Measurements from ENCODE around the gene FTH1.
"Not testable (repeated sequence)": the region's sequence is repeated elsewhere in the genome, so short reads cannot be mapped to it uniquely, and the experiment has no call there.

Gene FTH1

DNA sequence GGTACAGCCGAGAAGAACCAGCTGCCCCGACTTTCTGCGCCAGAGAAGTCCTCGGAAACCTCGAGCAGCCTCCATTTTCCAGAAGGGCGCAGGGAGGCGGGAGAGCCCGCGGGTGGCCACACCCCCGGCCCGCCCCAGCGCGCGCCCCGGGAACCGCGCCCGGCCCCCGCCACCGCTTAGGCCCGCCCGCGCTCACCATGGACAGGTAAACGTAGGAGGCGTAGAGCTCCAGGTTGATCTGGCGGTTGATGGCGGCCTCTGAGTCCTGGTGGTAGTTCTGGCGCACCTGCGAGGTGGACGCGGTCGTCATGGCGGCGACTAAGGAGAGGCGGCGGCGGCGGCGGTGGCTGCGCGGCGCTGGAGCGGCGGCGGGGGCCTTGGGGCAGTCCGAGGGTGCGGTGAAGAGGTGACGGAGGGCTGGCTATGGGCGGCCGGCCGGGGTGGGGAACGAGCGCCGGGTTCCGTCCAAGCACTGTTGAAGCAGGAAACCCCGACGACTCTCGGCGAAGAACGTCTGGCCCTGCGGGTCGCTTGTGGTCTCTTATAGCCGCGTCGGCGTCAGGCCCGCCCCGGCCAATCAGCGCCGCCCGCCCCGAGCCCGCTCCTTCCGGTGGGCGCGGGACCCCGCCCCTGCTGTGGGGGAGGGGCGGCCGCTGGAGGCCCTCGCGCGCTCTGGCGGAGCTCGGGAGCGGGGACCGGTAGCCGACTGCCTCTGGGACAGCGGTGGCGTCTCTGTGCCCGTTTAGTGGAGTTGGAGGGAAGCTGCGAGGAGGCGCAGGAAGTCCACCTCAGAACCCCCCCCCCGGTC lies at the start of gene FTH1:
FTH1 (minus strand) TSS at position 519 of the 808 bp plus-strand sequence; CDS start at position 310, 209 bp downstream.
- in situ Hi-C loops (cut with MboI; ENCODE audit: low sequenced_read_pairs) = loop anchor here (5.0 kb wide), 1 partner anchor 65 kb away; no protein-coding TSS in a partner anchor

- in situ Hi-C loops (cut with MboI; ENCODE audit: low sequenced_read_pairs) = no loop called here
Measured at GRCh38 chr11:62015615-62016014, 48.2 kb upstream of the FTH1 start.

- in situ Hi-C loops (cut with MboI; ENCODE audit: low sequenced_read_pairs) = no loop called here
Measured at GRCh38 chr11:62013537-62014476, 46.4 kb upstream of the FTH1 start.

GRCh38 chr11:62012832-62013461 lies 45.5 kb upstream of the FTH1 start:
- in situ Hi-C loops (cut with MboI; ENCODE audit: low sequenced_read_pairs) = no loop called here

DNA sequence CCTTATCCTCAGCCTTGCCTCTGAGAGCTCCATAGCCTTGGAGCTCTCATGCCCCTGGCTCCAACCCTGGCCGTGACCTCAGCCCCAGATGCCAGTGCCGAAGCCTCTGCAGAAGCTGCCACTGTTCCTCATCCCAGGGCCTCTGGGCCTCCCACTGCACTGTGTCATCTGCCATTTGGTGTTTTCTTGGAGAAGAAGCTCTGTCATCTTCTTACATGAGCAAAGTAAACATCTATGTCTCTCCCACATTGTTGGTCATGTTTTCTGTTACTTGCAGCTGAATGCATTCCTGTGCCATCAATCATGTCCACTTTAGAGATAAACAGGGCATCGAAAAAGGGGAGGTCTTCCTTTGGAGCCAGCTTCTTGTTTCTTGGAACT lies 45.0 kb upstream of the FTH1 start:
- in situ Hi-C loops (cut with MboI; ENCODE audit: low sequenced_read_pairs) = no loop called here

- in situ Hi-C loops (cut with MboI; ENCODE audit: low sequenced_read_pairs) = no loop called here
Measured at GRCh38 chr11:62011881-62012280, 44.4 kb upstream of the FTH1 start.

DNA sequence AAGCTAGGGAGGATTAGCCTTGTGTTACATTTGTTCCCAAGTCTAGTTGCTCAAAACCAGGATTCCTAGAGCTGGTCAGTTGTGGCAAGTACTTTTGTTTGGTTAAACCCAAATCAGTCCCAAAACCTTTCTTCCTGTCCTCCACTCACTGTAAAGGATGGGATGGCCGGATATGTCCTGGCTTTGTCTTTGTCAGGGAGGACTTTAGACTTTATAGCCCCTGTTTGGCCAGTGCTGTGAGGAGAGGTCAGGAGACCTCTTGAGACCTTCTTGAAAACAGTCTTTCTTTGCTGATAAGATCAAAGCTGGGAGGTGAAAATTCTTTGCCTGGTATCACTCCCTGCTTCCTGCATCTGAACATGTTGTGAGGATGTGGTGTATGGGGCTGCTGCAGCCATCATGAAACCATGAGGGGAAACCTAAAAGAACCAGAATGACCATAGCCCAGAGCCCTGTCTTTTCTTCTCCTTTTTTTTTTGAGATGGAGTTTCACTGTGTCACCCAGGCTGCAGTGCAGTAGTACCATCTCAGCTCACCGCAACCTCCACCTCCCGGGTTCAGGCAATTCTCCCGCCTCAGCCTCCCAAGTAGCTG lies 43.6 kb upstream of the FTH1 start:
- in situ Hi-C loops (cut with MboI; ENCODE audit: low sequenced_read_pairs) = no loop called here

- in situ Hi-C loops (cut with MboI; ENCODE audit: low sequenced_read_pairs) = no loop called here
Measured at GRCh38 chr11:62008193-62008592, 40.8 kb upstream of the FTH1 start.

- in situ Hi-C loops (cut with MboI; ENCODE audit: low sequenced_read_pairs) = no loop called here
Measured at GRCh38 chr11:62004473-62004872, 37.0 kb upstream of the FTH1 start.

DNA sequence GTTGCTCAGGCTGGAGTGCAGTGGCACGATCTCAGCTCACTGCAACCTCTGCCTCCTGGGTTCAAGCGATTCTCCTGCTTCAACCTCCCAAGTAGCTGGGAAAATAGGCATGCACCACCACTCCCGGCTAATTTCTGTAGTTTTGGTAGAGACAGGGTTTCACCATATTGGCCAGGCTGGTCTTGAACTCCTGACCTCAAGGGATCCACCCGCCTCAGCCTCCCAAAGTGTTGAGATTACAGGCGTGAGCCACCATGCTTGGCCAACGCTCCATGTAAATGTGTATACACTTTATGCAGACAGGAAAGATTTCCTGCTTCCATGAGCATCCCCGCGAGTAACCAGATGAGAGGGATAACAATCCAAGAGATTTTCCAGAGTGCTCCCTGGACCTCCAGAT lies 34.8 kb upstream of the FTH1 start:
- in situ Hi-C loops (cut with MboI; ENCODE audit: low sequenced_read_pairs) = not testable (repeated sequence)

DNA sequence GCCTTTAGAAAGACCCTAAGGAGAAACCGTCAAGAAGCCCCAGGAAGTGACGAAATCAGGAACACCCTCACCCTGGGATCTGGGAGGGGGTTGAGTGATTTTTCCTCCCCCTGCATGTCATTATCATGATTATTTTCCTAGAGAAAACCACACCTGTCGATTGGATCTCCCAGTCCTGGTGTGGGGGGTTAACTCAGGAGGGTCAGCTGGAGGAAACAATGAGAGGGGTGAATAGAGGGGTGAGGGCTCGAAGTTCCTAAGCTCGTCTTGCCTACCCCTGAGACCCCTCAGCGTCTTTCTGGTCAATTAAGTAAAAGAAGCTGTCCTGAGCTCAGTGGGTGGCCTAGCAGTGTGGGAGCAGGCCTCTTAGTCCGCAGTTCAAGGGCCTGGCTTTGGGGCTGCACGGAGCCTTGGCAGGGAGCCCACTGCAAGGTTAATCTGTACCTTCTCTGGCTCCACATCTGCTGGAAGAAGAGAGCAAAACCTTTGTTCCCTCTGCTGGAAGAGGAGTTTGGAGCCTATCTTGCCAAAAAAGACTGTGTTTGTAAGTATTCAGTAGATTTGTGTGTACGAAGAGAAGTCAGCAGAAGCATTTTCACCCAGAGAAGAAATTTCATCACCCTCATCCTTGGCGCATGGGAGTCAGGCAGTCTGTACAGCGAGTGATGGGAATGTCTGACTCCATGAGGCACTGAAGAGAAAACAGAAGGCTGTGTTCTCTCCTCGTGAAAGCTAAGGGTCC lies 34.2 kb upstream of the FTH1 start:
- in situ Hi-C loops (cut with MboI; ENCODE audit: low sequenced_read_pairs) = no loop called here

DNA sequence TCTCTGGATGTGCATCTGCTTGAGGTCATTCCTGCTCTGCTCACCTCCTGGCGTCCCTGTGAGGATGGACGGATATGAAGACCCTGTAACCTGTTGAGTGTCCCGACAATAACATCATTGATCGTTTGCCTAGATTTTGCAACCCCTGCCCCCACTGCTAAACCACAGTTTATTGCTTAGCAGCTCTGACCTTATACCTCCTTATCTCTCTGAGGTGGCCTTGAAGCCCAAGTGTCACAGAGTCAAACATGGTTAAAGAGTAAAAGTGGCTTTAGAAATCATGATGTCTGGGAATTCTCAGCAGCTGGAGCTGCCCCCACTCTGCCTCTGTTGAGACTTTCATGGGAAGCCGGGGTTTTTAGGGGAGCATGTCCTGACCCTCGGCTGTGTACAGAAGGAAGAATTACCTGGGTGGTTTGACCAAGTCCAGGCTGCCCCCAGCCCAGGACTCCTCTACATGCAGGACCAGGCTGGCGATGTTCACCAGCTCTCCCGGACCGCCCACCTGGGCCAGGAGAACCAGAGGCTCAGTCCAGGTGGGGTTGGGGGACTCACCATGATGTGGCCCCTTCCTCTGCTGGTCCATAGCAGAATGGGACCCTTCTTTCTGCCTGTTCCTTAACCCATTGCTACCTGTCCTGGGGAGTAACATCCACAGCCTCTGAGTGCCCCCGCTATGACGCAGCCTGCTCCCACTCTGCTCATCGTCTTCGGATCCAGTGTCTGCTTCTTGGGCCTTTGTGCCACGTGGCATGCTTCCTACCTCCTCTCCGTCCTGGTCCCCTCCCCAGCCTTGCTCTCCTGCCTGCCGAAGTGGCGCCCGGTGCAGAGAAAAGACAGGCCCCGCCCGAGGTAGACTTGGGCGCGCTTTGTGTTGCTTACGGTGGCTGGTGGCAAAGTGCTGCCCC lies 33.4 kb upstream of the FTH1 start:
- in situ Hi-C loops (cut with MboI; ENCODE audit: low sequenced_read_pairs) = no loop called here

DNA sequence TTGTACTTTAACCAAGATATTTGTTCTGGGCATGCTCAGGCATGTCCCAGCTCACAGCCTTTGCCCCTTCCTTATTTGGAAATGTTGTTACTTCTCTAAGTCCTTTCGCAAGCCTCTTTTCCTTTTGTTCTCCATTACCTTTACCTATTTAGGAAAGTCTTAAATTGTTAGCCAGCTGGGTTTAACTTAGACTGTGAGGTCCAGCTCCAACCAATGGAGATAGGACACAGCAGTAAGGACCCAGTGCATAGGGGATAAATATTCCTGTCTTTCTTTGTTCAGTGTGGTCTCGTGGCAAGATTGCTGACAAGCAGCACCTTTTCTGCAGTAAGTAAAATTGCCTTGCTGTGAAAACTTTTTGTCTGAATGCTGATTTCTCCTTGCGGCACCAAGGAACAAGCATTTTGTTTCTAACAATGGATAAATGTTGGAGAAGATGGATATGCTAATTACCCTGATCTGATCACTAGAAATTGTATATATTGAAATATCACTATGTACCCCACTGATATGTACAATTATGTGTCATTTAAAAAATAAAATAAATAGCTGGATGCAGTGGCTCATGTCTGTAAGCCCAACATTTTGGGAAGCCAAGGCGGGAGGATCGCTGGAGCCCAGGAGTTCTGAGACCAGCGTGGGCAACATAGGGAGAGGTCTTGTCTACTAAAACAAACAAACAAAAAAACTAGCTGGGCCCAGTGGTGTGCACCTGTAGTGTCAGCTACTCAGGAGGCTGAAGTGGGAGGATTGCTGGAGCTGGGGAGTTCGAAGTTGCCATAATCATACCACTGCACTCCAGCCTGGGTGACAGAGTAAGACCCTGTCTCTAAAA lies 31.9 kb upstream of the FTH1 start:
- in situ Hi-C loops (cut with MboI; ENCODE audit: low sequenced_read_pairs) = no loop called here

- in situ Hi-C loops (cut with MboI; ENCODE audit: low sequenced_read_pairs) = no loop called here
Measured at GRCh38 chr11:61996933-61997332, 29.5 kb upstream of the FTH1 start.

DNA sequence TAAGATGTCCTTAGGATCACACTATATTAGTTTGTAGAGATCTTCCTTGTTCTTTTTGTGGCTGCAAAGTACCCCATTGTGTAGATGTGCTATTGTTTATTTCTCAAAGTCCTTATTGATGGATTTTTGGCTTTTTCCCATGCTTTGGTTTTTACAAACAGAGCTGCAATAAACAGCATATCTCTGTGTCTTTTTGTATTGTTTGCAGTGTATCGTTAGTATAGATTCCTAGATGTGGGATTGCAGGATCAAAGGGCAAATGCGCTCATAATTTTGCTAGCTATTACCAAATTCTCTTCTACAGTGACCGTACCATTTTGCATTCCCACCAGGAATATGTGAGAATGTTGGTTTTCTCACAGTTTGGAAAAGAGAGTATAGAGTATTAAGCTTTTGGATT lies 27.5 kb upstream of the FTH1 start:
- in situ Hi-C loops (cut with MboI; ENCODE audit: low sequenced_read_pairs) = no loop called here

DNA sequence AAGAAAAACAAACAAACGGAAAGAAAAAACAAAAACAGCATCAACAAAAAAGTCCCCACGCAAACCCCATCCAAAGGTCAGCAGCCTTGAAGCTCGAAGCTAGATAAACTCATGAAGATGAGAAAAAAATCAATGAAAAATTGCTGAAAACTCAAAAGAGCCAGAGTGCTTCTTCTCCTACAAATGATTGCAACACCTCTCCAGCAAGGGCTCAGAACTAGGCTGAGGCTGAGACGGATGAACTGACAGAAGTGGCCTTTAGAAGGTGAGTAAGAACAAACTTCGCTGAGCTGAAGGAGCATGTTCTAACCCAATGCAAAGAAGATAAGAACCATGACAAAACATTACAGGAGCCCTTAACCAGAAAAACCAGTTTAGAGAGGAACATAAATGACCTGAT lies 18.4 kb upstream of the FTH1 start:
- in situ Hi-C loops (cut with MboI; ENCODE audit: low sequenced_read_pairs) = no loop called here

GRCh38 chr11:61983419-61983818 lies 16.0 kb upstream of the FTH1 start:
- in situ Hi-C loops (cut with MboI; ENCODE audit: low sequenced_read_pairs) = no loop called here

DNA sequence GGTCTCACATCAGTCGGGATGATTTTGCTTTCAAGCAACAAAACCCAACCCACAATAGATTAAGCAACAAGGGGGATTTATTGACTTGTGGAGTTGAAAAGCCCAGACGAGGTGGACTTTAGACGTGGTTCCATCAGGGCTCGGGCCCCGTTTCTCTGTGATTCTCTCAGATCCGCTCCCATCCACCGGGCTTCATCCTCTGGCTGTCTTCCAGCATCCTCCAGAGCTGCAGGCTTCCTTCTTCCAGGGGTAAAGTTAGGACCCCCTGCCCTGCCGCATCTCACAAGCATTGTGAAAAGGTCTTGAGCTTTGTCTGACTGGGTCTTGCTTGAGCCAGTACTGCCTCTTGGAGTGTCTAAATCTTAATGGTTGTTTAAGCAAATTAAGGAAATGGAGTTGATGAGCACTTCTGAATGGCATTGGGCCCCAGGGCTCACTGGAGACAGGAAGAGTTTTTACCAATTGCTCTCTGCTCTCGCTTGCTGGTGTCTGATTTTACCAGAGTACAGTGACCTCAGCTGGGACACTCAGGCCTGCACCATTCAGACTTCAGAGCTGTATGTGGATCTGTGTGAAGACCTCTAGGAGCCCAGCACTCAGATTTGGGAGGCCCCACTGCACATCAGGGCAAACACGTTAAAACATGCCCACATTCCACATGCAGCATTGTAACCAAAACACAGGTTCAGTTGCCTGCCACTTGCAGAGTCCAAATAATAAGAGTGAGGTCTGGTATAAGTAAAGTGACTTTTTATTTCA lies 13.5 kb upstream of the FTH1 start:
- in situ Hi-C loops (cut with MboI; ENCODE audit: low sequenced_read_pairs) = no loop called here
